H1 (cell line): ENCODE data around the gene ALOX15B.

Experiments
- CREB1 ChIP-seq: IDR thresholded peaks from 2 replicates; pipeline ENCODE4 v1.6.1; 2012; ENCODE audit warnings: inconsistent platforms
- CTCF ChIP-seq, 3 experiments: IDR thresholded peaks; 1 replicate in 2 of 3; 2 replicates in 1 of 3; pipeline versions ENCODE4 v1.5.1 to v1.6.1; 2011; ENCODE audit warnings: low read length in 3 of 3, mild to moderate bottlenecking in 3 of 3, inconsistent platforms in 2 of 3, low read depth in 1 of 3, moderate library complexity in 1 of 3; ENCODE audit not compliant: insufficient read depth in 1 of 3; ENCODE audit errors: control extremely low read depth in 1 of 3
- EP300 ChIP-seq, 2 experiments: IDR thresholded peaks; 1 replicate in 1 of 2; 2 replicates in 1 of 2; pipeline ENCODE4 v1.6.1; 2011 to 2012; ENCODE audit warnings: low read depth in 2 of 2, low read length in 2 of 2, mild to moderate bottlenecking in 2 of 2, borderline replicate concordance in 1 of 2, inconsistent platforms in 1 of 2, moderate library complexity in 1 of 2
- GABPA ChIP-seq: IDR thresholded peaks from 2 replicates; pipeline ENCODE4 v1.6.1; 2011; ENCODE audit warnings: mild to moderate bottlenecking, low read length, moderate library complexity, borderline replicate concordance; ENCODE audit not compliant: insufficient read depth
- JUN ChIP-seq: IDR thresholded peaks from 2 replicates; pipeline ENCODE4 v1.6.1; 2011; ENCODE audit warnings: low read depth, mild to moderate bottlenecking, improper control_type of control experiment, low read length
- POLR2AphosphoS5 ChIP-seq: IDR thresholded peaks from 2 replicates; pipeline ENCODE4 v1.6.1; 2011; ENCODE audit warnings: low read depth, low read length
- RFX5 ChIP-seq: IDR thresholded peaks from 2 replicates; pipeline ENCODE4 v1.6.1; 2011; ENCODE audit warnings: low read depth, low read length, improper control_type of control experiment, borderline replicate concordance
- RNF2 ChIP-seq: fragments of 200-900, 300-1000 bp; sonication (generic); IDR thresholded peaks from 2 replicates; pipeline ENCODE4 v1.7.1; 2016; ENCODE audit warnings: borderline replicate concordance, low read depth, mild to moderate bottlenecking, antibody characterized with exemption, low read length; ENCODE audit not compliant: poor library complexity, severe bottlenecking; ENCODE audit errors: missing control alignments
- SIN3A ChIP-seq, 2 experiments: IDR thresholded peaks in 1 of 2; conservative IDR thresholded peaks in 1 of 2; 2 replicates each; pipeline ENCODE4 v1.6.1; 2011 to 2012; ENCODE audit warnings: low read length in 2 of 2, improper control_type of control experiment in 1 of 2, low read depth in 1 of 2, mild to moderate bottlenecking in 1 of 2
- SP1 ChIP-seq: IDR thresholded peaks from 2 replicates; pipeline ENCODE4 v1.6.1; 2011; ENCODE audit warnings: low read depth, low read length
- TCF12 ChIP-seq: IDR thresholded peaks from 2 replicates; pipeline ENCODE4 v1.6.1; 2011; ENCODE audit warnings: low read depth, mild to moderate bottlenecking, low read length
- YY1 ChIP-seq: IDR thresholded peaks from 2 replicates; pipeline ENCODE4 v1.6.1; 2011; ENCODE audit warnings: low read depth, mild to moderate bottlenecking, low read length
- TF ChIP-seq, protein P1 (sequence below): IDR thresholded peaks from 2 replicates; pipeline ENCODE4 v1.6.1; 2012; ENCODE audit warnings: inconsistent platforms
- TF ChIP-seq, protein P2 (sequence below): IDR thresholded peaks from 2 replicates; pipeline ENCODE4 v1.6.1; 2012; ENCODE audit warnings: low read length, inconsistent platforms

- TF ChIP-seq CREB1 (no peak), CTCF (IDR thresholded peaks at IDR 0.05; ENCODE audit: control extremely low read depth in 1 of 3, insufficient read depth in 1 of 3, low read depth in 1 of 3, low read length in 3 of 3) (no peak), TCF12 (no peak), YY1 (no peak), JUN (no peak), SIN3A (conservative IDR thresholded peaks at IDR 0.05 in 1 of 2, IDR thresholded peaks at IDR 0.05 in 1 of 2; ENCODE audit: low read depth in 1 of 2, low read length in 2 of 2) (no peak), POLR2AphosphoS5 (no peak), SP1 (no peak), GABPA (no peak), RFX5 (no peak), EP300 (IDR thresholded peaks at IDR 0.05; ENCODE audit: borderline replicate concordance in 1 of 2, low read depth in 2 of 2, low read length in 2 of 2) (no peak), RNF2 (no peak)
- TF ChIP-seq, protein P1, sequence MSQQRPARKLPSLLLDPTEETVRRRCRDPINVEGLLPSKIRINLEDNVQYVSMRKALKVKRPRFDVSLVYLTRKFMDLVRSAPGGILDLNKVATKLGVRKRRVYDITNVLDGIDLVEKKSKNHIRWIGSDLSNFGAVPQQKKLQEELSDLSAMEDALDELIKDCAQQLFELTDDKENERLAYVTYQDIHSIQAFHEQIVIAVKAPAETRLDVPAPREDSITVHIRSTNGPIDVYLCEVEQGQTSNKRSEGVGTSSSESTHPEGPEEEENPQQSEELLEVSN = no peak
- TF ChIP-seq, protein P2, sequence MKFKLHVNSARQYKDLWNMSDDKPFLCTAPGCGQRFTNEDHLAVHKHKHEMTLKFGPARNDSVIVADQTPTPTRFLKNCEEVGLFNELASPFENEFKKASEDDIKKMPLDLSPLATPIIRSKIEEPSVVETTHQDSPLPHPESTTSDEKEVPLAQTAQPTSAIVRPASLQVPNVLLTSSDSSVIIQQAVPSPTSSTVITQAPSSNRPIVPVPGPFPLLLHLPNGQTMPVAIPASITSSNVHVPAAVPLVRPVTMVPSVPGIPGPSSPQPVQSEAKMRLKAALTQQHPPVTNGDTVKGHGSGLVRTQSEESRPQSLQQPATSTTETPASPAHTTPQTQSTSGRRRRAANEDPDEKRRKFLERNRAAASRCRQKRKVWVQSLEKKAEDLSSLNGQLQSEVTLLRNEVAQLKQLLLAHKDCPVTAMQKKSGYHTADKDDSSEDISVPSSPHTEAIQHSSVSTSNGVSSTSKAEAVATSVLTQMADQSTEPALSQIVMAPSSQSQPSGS = no peak
These were observed 46.3 kb upstream of the ALOX15B start for GRCh38 chr17:7992516-7992915.
